Transverse colon (tissue), 4 donors: ENCODE results near the gene GPR78.

Experiments
- EP300 ChIP-seq: sonication (generic); formaldehyde crosslinking; IDR thresholded peaks from one replicate; pipeline ENCODE4 v1.6.1; 2017; ENCODE audit warnings: antibody characterized with exemption, low read depth
- POLR2A ChIP-seq: fragments of 450-650 bp; IDR thresholded peaks from one replicate; pipeline ENCODE4 v1.6.1; 2016; ENCODE audit warnings: antibody characterized with exemption, mild to moderate bottlenecking, moderate library complexity
- POLR2AphosphoS5 ChIP-seq, 3 donors: sonication (generic); formaldehyde crosslinking; IDR thresholded peaks; one replicate each; pipeline ENCODE4 v1.6.1; 2016; ENCODE audit warnings: antibody characterized with exemption in 3 of 3
- TF ChIP-seq, protein P1 (sequence below), 5 experiments: fragments of 200-600 bp in 3 of 5; fragments of 450-650 bp in 2 of 5; sonication (generic) in 3 of 5; IDR thresholded peaks; 1 replicate in 2 of 5; 2 replicates in 3 of 5; pipeline ENCODE4 v1.5.1; 2016 to 2017; ENCODE audit warnings: antibody characterized with exemption in 5 of 5, inconsistent platforms in 3 of 5, mild to moderate bottlenecking in 2 of 5, moderate library complexity in 1 of 5

DNA sequence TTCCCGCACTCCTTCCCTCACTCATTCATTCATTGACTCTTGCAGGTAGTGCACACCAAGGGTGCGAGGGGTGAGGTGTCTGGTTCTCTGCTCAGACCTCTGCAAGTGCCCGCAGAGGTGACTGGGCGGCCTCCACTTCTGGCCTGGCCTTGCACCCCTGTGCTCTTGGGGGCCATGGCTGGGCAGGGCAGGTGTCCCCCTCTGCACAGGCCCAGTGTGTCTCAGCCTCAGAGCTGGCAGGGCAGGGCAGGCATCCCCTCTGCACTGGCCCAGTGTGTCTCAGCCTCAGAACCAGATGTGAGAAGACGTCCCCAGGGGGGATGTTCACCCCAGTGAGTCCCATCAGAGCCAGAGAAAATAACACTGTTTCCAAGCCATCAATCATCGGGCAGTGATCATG lies 29.2 kb downstream of the GPR78 start:
- TF ChIP-seq, protein P1, sequence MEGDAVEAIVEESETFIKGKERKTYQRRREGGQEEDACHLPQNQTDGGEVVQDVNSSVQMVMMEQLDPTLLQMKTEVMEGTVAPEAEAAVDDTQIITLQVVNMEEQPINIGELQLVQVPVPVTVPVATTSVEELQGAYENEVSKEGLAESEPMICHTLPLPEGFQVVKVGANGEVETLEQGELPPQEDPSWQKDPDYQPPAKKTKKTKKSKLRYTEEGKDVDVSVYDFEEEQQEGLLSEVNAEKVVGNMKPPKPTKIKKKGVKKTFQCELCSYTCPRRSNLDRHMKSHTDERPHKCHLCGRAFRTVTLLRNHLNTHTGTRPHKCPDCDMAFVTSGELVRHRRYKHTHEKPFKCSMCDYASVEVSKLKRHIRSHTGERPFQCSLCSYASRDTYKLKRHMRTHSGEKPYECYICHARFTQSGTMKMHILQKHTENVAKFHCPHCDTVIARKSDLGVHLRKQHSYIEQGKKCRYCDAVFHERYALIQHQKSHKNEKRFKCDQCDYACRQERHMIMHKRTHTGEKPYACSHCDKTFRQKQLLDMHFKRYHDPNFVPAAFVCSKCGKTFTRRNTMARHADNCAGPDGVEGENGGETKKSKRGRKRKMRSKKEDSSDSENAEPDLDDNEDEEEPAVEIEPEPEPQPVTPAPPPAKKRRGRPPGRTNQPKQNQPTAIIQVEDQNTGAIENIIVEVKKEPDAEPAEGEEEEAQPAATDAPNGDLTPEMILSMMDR (IDR thresholded peaks at IDR 0.05): no peak
- no peak for TF ChIP-seq POLR2A
- no peak for TF ChIP-seq POLR2AphosphoS5 (IDR thresholded peaks at IDR 0.05)
- no peak for TF ChIP-seq EP300
